Measurements from ENCODE around the gene POU2F1. TPM values are rescaled to one million over a fixed set of nuclear protein-coding genes. Genes with fewer than 3 reads are reported as not detected.

The POU2F1 gene
- total and polyA plus RNA-seq, 2 donors (not counting 1 experiment from before 2014, with no cell fraction given) = 5.2 to 48.8 TPM

DNA sequence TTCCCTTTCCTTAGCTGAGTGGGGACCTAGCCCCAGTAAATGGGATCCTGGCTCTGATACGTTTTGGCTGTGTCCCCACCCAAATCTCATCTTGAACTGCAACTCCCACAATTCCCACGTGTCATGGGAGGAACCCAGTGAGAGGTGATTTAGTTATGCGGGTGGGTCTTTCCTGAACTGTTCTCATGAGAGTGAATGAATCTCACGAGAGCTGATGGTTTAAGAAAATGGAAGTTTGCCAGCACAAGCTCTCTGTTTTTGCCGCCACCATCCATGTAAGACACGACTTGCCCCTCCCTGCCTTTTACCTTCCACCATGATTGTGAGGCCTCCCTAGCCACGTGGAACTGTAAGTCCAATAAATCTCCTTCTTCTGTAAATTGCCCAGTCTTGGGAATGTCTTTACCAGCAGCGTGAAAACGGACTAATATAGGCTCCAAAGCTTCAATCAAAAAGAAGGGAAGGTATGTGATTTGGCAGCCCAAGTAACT is 29.9 kb upstream of the POU2F1 start:
- TF ChIP-seq CTCF (IDR thresholded peaks at IDR 0.05) (no peak), EZH2 (IDR thresholded peaks at IDR 0.05; ENCODE audit: borderline replicate concordance, insufficient read depth, low read depth, low read length, poor library complexity, severe bottlenecking) (no peak)
- no peak for ATAC-seq (ENCODE audit: low read depth)
- Histone ChIP-seq H3K9me3 (ENCODE audit: control extremely low read depth in 1 of 3, control insufficient read depth in 2 of 3, insufficient read depth in 1 of 3, low read length in 2 of 3) (peaks cover 0 to 4% (median 0%) of the 10 kb centered on the region in 3 donors), H3K36me3 (replicated peaks in 1 of 2; ENCODE audit: control extremely low read depth in 1 of 2, control insufficient read depth in 1 of 2, extremely low read depth in 1 of 2, insufficient read depth in 2 of 2, low read length in 1 of 2) (no peaks in the 10 kb centered on the region), H3K27ac (ENCODE audit: low read length in 2 of 2) (no peak overlapping the region), H3K9ac (ENCODE audit: low read length) (no peak overlapping the region), H3K4me3 (ENCODE audit: control extremely low read depth in 1 of 5, extremely low read depth in 1 of 5, insufficient read depth in 1 of 5, low read depth in 2 of 5, low read length in 4 of 5) (no peak overlapping the region), H3K79me2 (ENCODE audit: control insufficient read depth, insufficient read depth, low read length) (no peaks in the 10 kb centered on the region), H3K4me1 (ENCODE audit: control insufficient read depth in 2 of 2, insufficient read depth in 2 of 2, low read length in 2 of 2) (no peaks in the 10 kb centered on the region), H2AFZ (ENCODE audit: insufficient read depth, low read depth, low read length, poor library complexity, severe bottlenecking) (no peak overlapping the region), H3K27me3 (replicated peaks in 1 of 4; ENCODE audit: control extremely low read depth in 1 of 4, control insufficient read depth in 3 of 4, insufficient read depth in 4 of 4, low read length in 3 of 4) (peaks cover 0 to 7% (median 0%) of the 10 kb centered on the region in 4 experiments), H4K20me1 (ENCODE audit: control insufficient read depth, insufficient read depth, low read length, poor library complexity, severe bottlenecking) (no peaks in the 10 kb centered on the region), H3K4me2 (replicated peaks; ENCODE audit: low read depth, low read length, poor library complexity, severe bottlenecking) (no peak overlapping the region)
- intact Hi-C loops (cut with micrococcal nuclease) = no loop called here
- no peaks in the 10 kb centered on the region for H3K9me3 Mint-ChIP-seq (ENCODE audit: insufficient read depth)
- no peak overlapping the region for H3K4me3 Mint-ChIP-seq
- peaks cover 18% of the 10 kb centered on the region for H3K27me3 Mint-ChIP-seq
- CTCF ChIA-PET = no interaction called here
- H3K27ac Mint-ChIP-seq = no peak overlapping the region
- POLR2A ChIA-PET = no interaction called here
- 89% methylated on average over 5 of the region's 9 CpGs for WGBS (ENCODE audit: insufficient coverage)
- DNase-seq = no peak
- no peaks in the 10 kb centered on the region for H3K4me1 Mint-ChIP-seq

GRCh38 chr1:167191958-167192357 is 28.7 kb upstream of the POU2F1 start:
- Histone ChIP-seq H3K36me3 (replicated peaks in 1 of 2; ENCODE audit: control extremely low read depth in 1 of 2, control insufficient read depth in 1 of 2, extremely low read depth in 1 of 2, insufficient read depth in 2 of 2, low read length in 1 of 2) (no peaks in the 10 kb centered on the region), H4K20me1 (ENCODE audit: control insufficient read depth, insufficient read depth, low read length, poor library complexity, severe bottlenecking) (no peaks in the 10 kb centered on the region), H3K27me3 (replicated peaks in 1 of 4; ENCODE audit: control extremely low read depth in 1 of 4, control insufficient read depth in 3 of 4, insufficient read depth in 4 of 4, low read length in 3 of 4) (peaks cover 0 to 7% (median 0%) of the 10 kb centered on the region in 4 experiments), H2AFZ (ENCODE audit: insufficient read depth, low read depth, low read length, poor library complexity, severe bottlenecking) (no peak overlapping the region), H3K9ac (ENCODE audit: low read length) (no peak overlapping the region), H3K9me3 (ENCODE audit: control extremely low read depth in 1 of 3, control insufficient read depth in 2 of 3, insufficient read depth in 1 of 3, low read length in 2 of 3) (peaks cover 0 to 4% (median 0%) of the 10 kb centered on the region in 3 donors), H3K27ac (ENCODE audit: low read length in 2 of 2) (no peak overlapping the region), H3K4me1 (ENCODE audit: control insufficient read depth in 2 of 2, insufficient read depth in 2 of 2, low read length in 2 of 2) (no peaks in the 10 kb centered on the region), H3K79me2 (ENCODE audit: control insufficient read depth, insufficient read depth, low read length) (no peaks in the 10 kb centered on the region), H3K4me3 (ENCODE audit: control extremely low read depth in 1 of 5, extremely low read depth in 1 of 5, insufficient read depth in 1 of 5, low read depth in 2 of 5, low read length in 4 of 5) (no peak overlapping the region), H3K4me2 (replicated peaks; ENCODE audit: low read depth, low read length, poor library complexity, severe bottlenecking) (no peak overlapping the region)
- no peak for ATAC-seq (ENCODE audit: low read depth)
- DNase-seq = no peak
- ChIA-PET POLR2A (no interaction called here), CTCF (no interaction called here)
- Mint-ChIP-seq H3K27me3 (peaks cover 18% of the 10 kb centered on the region), H3K27ac (no peak overlapping the region), H3K4me1 (no peaks in the 10 kb centered on the region), H3K4me3 (no peak overlapping the region), H3K9me3 (ENCODE audit: insufficient read depth) (no peaks in the 10 kb centered on the region)
- TF ChIP-seq EZH2 (IDR thresholded peaks at IDR 0.05; ENCODE audit: borderline replicate concordance, insufficient read depth, low read depth, low read length, poor library complexity, severe bottlenecking) (no peak), CTCF (IDR thresholded peaks at IDR 0.05) (no peak)
- no CpG with 5 or more reads among the region's 1 CpG for WGBS (ENCODE audit: insufficient coverage)
- intact Hi-C loops (cut with micrococcal nuclease) = no loop called here
